TTC549 (cell line): Measurements from ENCODE around the gene RAB42.
"Not testable (repeated sequence)": the region's sequence is repeated elsewhere in the genome, so short reads cannot be mapped to it uniquely, and the experiment has no call there.

ENCODE experiments used
- FAIRE-seq: peaks from 2 replicates; lab custom pipeline; 2012; peaks lifted over from hg19 to GRCh38; lab: Jason Lieb, UNC

The RAB42 gene

GRCh38 chr1:28586585-28587391 is 5.3 kb upstream of the RAB42 start:
- not testable (repeated sequence) for FAIRE-seq

- no peak for FAIRE-seq
Observed at GRCh38 chr1:28592321-28593071, 431 bp downstream of the RAB42 start.

DNA sequence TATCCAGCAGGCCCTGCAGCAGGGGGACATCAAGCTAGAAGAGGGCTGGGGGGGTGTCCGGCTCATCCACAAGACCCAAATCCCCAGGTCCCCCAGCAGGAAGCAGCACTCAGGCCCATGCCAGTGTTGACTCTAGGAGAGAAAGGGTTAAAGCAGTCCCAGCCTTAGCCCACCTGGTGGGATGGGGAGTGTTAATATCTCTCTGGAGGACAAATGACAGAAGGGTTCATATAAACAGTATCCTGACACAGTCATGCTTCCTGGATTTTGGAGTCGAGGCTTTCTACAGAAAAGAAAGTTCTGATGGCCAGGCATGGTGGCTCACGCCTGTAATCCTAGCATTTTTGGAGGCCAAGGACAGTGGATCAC is 1.9 kb downstream of the RAB42 start:
- not testable (repeated sequence) for FAIRE-seq

GRCh38 chr1:28594686-28595411 is 2.8 kb downstream of the RAB42 start:
- FAIRE-seq = not testable (repeated sequence)

DNA sequence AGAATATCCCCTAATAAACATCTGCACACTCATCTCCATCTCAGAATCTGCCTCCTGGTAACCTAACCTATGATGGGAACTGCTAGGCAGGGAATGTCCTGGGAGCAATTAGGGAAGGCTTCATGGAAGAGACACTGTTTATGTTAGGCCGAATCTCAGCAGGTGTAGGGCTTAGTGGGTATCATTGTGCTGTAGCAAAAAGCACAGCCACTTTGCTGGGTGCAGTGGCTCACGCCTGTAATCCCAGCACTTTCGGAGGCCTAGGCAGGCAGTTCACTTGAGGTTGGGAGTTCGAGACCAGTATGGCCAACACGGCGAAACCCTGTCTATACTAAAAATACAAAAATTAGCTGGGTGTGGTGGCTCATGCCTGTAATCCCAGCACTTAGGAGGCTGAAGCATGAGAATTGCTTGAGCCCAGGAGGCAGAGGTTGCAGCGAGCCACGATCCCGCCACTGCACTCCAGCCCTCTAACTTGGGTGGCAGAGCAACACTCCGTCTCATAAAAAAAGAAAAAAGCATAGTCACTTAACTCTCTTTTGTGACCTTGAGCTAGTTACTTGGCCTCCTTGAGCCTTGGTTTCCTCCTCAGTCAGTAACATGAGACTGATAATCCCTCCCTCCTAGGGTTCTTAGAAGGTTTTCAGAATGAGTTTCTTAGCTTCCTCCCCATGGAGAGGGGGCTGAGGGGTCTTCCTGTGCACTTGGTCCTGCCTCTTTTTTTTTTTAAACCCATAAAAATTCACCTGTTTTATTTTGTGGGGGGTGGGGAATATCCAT is 3.5 kb downstream of the RAB42 start:
- no peak for FAIRE-seq

- not testable (repeated sequence) for FAIRE-seq
Observed at GRCh38 chr1:28596276-28596675, 4.2 kb downstream of the RAB42 start.

- FAIRE-seq = no peak
Observed at GRCh38 chr1:28601696-28602095, 9.6 kb downstream of the RAB42 start.

GRCh38 chr1:28602536-28603439 is 10.7 kb downstream of the RAB42 start:
- peak; percentile 66 for FAIRE-seq

DNA sequence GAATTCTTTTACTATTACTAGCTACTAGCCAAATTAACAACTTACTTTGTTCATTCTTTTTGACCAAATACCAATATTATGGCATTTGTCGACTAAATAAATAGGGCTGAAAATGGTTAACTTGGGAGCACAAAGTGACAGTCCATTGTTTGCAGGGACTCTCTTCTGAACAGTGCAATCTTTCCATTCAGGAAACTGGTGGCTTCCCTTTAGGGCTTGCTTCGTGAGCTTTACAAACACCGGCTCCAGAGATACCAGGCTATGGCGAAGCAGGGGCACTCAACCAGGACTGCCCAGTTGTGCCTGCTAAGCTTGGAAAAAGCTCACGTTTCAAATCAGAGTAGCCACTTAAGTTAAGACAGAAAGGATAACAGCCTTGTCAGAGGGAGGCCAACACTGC is 12.3 kb downstream of the RAB42 start:
- FAIRE-seq = no peak

DNA sequence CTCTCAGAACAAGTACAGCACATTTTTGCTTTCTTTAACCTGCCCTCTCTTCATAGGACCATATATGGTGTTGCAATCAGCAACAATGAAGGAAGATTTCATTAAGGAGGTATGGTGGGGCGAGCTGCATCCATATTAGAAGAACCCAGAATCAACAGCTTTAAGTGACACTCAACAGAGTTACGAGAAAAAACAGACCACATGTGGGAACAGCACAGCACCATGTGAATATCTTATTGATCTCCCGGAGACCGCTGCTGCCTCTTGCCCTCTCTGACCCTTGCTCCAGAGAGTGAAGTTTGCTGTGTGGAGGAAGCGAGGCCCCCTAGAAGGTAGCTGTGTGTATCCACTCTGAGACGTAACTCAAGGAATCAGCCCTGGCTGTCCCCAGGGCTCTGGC is 12.9 kb downstream of the RAB42 start:
- FAIRE-seq = no peak

DNA sequence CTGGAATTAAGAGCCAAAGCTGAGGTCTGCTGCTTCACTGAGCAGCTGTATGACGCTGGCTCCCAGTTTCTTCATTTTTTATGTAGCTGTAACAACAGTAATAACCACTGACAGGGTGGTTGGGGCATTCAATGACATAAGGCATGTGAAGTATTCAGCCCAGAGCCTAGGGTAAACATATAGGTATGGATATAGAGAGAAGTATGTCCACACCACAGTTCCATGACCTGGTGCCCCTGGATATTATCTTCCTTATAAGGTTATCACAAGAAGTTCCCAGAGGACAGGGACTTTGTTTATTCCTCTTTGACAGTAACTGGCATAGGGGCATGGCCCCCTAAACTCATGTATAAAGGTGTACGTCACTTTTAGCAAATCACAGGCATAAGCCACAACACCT is 14.7 kb downstream of the RAB42 start:
- FAIRE-seq = no peak

- FAIRE-seq = no peak
Observed at GRCh38 chr1:28613175-28613574, 21.1 kb downstream of the RAB42 start.

GRCh38 chr1:28631713-28632112 is 39.6 kb downstream of the RAB42 start:
- FAIRE-seq = no peak

DNA sequence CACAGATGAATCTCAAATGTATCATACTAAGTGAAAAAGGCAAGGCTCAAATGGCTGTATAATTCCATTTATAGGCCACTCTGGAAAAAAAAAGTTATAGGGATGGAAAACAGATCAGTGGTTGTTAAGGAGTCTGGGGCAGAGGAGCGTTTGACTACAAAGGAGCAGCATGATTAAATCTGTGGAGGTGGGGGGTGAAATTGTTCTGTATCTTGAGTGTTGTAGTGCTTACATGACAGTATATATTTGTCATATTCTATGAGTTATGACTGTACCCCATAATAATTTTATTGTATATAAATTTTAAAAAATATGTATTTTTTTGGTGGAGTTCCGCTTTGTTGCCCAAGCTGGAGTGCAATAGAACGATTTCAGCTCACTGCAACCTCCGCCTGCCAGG is 40.5 kb downstream of the RAB42 start:
- no peak for FAIRE-seq

DNA sequence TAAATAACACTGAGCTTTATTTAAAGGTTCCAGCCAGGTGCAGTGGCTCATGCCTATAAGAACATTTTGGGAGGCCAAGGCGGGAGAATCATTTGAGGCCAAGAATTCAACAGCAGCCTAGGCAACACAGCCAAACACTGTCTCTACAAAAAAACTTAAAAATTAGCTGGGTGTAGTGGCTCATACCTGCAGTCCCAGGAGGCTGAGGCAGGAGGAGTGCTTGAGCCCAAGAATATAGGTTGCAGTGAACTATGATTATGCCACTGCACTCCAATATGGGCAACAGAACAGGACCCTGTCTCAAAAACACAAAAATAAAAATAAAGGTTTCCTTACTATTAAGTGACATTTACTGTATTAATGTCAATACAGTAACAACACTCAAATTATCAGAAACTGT is 48.7 kb downstream of the RAB42 start:
- no peak for FAIRE-seq

- no peak for FAIRE-seq
Observed at GRCh38 chr1:28642056-28642846, 50.2 kb downstream of the RAB42 start.

GRCh38 chr1:28642847-28643635 is 51.0 kb downstream of the RAB42 start, which contains the start of gene TAF12:
TAF12 (minus strand) TSS chr1:28643067; CDS start chr1:28622081, 20,986 bp downstream.
- FAIRE-seq = no peak

DNA sequence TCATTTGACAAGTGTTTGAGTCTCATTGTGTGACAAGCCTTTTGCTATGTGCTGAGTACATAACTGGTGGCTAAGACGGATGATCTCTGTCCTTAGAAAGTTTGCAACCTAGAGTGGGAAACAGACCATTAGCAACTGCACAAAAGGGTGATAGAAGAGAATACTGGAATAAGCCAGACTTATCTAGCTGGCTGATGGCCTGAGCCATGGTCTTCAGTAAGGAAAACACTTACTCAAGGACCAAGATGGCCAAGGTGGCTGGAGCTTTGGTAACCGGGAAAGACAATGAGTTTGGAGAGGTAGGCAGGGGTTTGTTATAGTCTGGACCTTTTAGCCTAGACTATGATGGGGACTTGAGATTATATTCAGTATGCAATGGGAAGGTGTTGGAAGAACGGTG is 52.4 kb downstream of the RAB42 start:
- no peak for FAIRE-seq
